Measurements from ENCODE around the gene TCEAL4. TPM values are rescaled to one million over a fixed set of nuclear protein-coding genes. Genes with fewer than 3 reads are reported as not detected.
A peak's percentile ranks its signal among the peaks of the same experiment; 100 is the strongest.

TCEAL4 gene
- total RNA-seq, 1 experiment from 2014 or later = 29.8 TPM

DNA sequence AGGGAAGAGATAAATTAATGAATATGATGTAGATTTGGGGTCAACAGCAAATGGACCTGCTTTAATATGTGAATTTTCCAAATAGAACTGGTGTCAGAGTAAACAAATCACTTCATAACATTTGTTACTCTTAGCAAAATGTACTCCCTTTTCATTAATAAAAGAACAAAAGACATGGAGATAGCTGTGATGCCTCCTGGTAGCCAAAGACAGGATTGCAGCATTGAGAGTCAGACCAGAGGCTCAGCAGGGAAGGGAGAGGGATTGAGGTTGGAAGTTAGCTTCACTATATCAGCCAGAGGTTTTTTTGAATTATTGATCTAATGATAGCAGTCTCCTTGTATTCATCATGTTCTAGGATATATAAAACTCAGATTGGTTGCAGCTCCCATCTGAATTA, 48.6 kb upstream of the TCEAL4 start:
- ATAC-seq (no peak), DNase-seq (no peak)
- POLR2A ChIA-PET (ENCODE audit: unreplicated experiment) = no interaction called here
- CTCF ChIA-PET = interaction anchor here (0.5 kb wide), 1 partner anchor 77 kb away, joined by 3 read pairs; no protein-coding TSS in a partner anchor
- Histone ChIP-seq H3K4me2 (ENCODE audit: low read length) (no peak overlapping the region), H3K79me2 (ENCODE audit: low read length) (no peaks in the 10 kb centered on the region), H3K9me2 (replicated peaks; ENCODE audit: low read length) (no peaks in the 10 kb centered on the region), H2AFZ (ENCODE audit: low read length) (no peak overlapping the region), H3K4me3 (ENCODE audit: low read length) (no peak overlapping the region), H3K27me3 (ENCODE audit: low read length) (no peaks in the 10 kb centered on the region), H4K20me1 (ENCODE audit: low read length) (no peaks in the 10 kb centered on the region), H3K36me3 (ENCODE audit: low read depth, low read length) (no peaks in the 10 kb centered on the region), H3K9me3 (ENCODE audit: low read length) (no peaks in the 10 kb centered on the region), H3K4me1 (ENCODE audit: insufficient read depth, low read length) (peaks cover 23% of the 10 kb centered on the region), H3K27ac (ENCODE audit: low read length) (no peak overlapping the region), H3K9ac (ENCODE audit: low read length) (no peak overlapping the region), H3F3A (ENCODE audit: low read length, unreplicated experiment) (no peaks in the 10 kb centered on the region)
- TF ChIP-seq, protein P1, sequence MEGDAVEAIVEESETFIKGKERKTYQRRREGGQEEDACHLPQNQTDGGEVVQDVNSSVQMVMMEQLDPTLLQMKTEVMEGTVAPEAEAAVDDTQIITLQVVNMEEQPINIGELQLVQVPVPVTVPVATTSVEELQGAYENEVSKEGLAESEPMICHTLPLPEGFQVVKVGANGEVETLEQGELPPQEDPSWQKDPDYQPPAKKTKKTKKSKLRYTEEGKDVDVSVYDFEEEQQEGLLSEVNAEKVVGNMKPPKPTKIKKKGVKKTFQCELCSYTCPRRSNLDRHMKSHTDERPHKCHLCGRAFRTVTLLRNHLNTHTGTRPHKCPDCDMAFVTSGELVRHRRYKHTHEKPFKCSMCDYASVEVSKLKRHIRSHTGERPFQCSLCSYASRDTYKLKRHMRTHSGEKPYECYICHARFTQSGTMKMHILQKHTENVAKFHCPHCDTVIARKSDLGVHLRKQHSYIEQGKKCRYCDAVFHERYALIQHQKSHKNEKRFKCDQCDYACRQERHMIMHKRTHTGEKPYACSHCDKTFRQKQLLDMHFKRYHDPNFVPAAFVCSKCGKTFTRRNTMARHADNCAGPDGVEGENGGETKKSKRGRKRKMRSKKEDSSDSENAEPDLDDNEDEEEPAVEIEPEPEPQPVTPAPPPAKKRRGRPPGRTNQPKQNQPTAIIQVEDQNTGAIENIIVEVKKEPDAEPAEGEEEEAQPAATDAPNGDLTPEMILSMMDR (conservative IDR thresholded peaks at IDR 0.05; ENCODE audit: low read depth, low read length) = no peak
- no peak for TF ChIP-seq EZH2 (IDR thresholded peaks at IDR 0.05; ENCODE audit: low read length, unreplicated experiment)
- TF ChIP-seq EZH2phosphoT487 (IDR thresholded peaks at IDR 0.05; ENCODE audit: borderline replicate concordance, low read length) = no peak
- intact Hi-C loops (cut with micrococcal nuclease) = no loop called here
- no TSS peak for BruUV-seq (replicated peaks)

DNA sequence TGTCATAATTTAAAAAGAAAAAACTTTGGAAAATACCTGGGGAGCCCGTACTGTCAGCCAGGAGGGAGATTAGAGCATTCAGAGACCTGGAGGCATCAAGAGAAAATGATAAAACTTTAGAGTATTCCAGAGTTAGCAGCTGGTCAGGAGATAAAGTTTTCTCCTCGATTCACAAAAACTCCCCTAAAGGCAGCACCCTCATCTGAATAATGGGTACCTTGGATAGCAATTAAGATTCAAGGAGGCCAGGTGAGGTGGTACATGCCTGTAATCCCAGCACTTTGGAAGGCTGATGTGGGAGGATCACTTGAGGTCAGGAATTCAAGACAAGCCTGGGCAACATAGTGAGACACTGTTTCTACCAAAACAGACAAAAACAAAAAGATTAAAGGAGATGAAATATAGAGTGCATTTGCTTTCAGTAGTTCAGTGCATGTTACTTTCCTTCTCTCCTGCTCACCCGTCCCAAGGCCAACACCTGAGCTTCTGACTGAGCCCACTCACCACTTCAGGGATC, 47.4 kb upstream of the TCEAL4 start:
- H4K20me1 ChIP-seq (ENCODE audit: low read length) = no peaks in the 10 kb centered on the region
- no peak overlapping the region for H3K4me3 ChIP-seq (ENCODE audit: low read length)
- no peaks in the 10 kb centered on the region for H3K36me3 ChIP-seq (ENCODE audit: low read depth, low read length)
- H3K9ac ChIP-seq (ENCODE audit: low read length) = no peak overlapping the region
- H3K79me2 ChIP-seq (ENCODE audit: low read length) = no peaks in the 10 kb centered on the region
- no TSS peak for BruUV-seq (replicated peaks)
- no peaks in the 10 kb centered on the region for H3K9me2 ChIP-seq (replicated peaks; ENCODE audit: low read length)
- no peak overlapping the region for H3K4me2 ChIP-seq (ENCODE audit: low read length)
- ChIA-PET CTCF (no interaction called here), POLR2A (ENCODE audit: unreplicated experiment) (no interaction called here)
- no peak overlapping the region for H3K27ac ChIP-seq (ENCODE audit: low read length)
- DNase-seq (no peak), ATAC-seq (no peak)
- no peak overlapping the region for H2AFZ ChIP-seq (ENCODE audit: low read length)
- no peaks in the 10 kb centered on the region for H3K9me3 ChIP-seq (ENCODE audit: low read length)
- H3F3A ChIP-seq (ENCODE audit: low read length, unreplicated experiment) = no peaks in the 10 kb centered on the region
- intact Hi-C loops (cut with micrococcal nuclease) = no loop called here
- peaks cover 23% of the 10 kb centered on the region for H3K4me1 ChIP-seq (ENCODE audit: insufficient read depth, low read length)
- H3K27me3 ChIP-seq (ENCODE audit: low read length) = no peaks in the 10 kb centered on the region
- TF ChIP-seq EZH2 (IDR thresholded peaks at IDR 0.05; ENCODE audit: low read length, unreplicated experiment) = no peak
- TF ChIP-seq EZH2phosphoT487 (IDR thresholded peaks at IDR 0.05; ENCODE audit: borderline replicate concordance, low read length) = no peak
- TF ChIP-seq, protein P1 (conservative IDR thresholded peaks at IDR 0.05; ENCODE audit: low read depth, low read length) = no peak

DNA sequence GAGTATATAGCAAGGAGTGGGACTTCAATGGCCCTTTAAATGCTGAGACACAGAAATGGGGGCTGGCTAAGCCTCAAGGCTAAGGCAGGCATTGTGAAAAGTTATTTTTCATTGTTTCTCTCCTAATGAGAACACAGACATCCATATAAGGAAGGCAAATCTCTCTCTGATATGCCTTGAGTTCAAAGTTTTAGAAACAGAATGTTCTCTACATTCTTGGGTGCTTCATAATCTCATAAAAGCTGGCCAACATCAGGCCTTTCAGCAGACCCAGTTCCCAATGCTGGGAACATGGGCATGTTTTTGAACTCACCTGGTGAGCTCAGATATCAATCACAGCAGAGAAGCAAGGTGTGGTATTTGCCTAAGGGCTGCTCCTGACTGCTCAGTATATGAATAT, 46.6 kb upstream of the TCEAL4 start:
- ChIA-PET POLR2A (ENCODE audit: unreplicated experiment) (no interaction called here), CTCF (interaction anchor here (1.5 kb wide), 1 partner anchor 91 kb away, joined by 4 read pairs; no protein-coding TSS in a partner anchor)
- Histone ChIP-seq H3K79me2 (ENCODE audit: low read length) (no peaks in the 10 kb centered on the region), H3K27ac (ENCODE audit: low read length) (0 out of 2 replicates have a peak overlapping the region, but pooled peaks have one; percentile 10), H3F3A (ENCODE audit: low read length, unreplicated experiment) (no peaks in the 10 kb centered on the region), H3K36me3 (ENCODE audit: low read depth, low read length) (no peaks in the 10 kb centered on the region), H4K20me1 (ENCODE audit: low read length) (no peaks in the 10 kb centered on the region), H3K9me2 (replicated peaks; ENCODE audit: low read length) (no peaks in the 10 kb centered on the region), H3K4me3 (ENCODE audit: low read length) (no peak overlapping the region), H3K4me1 (ENCODE audit: insufficient read depth, low read length) (peaks cover 23% of the 10 kb centered on the region), H3K4me2 (ENCODE audit: low read length) (peak overlapping the region; percentile 15; the same call in 1 of the 2 replicates), H3K27me3 (ENCODE audit: low read length) (no peaks in the 10 kb centered on the region), H2AFZ (ENCODE audit: low read length) (no peak overlapping the region), H3K9me3 (ENCODE audit: low read length) (no peaks in the 10 kb centered on the region), H3K9ac (ENCODE audit: low read length) (no peak overlapping the region)
- ATAC-seq = peak; percentile 59
- BruUV-seq (replicated peaks) = no TSS peak
- TF ChIP-seq EZH2phosphoT487 (IDR thresholded peaks at IDR 0.05; ENCODE audit: borderline replicate concordance, low read length) (no peak), EZH2 (IDR thresholded peaks at IDR 0.05; ENCODE audit: low read length, unreplicated experiment) (no peak)
- TF ChIP-seq, protein P1 (conservative IDR thresholded peaks at IDR 0.05; ENCODE audit: low read depth, low read length) = no peak
- intact Hi-C loops (cut with micrococcal nuclease) = no loop called here
- peak; percentile 62 for DNase-seq

Data from PC-3 (cell line).